Activated T-cell treated with anti-CD3 and anti-CD28 coated beads, Interleukin-2, amount 50 U/mL, for 1 hour (primary cell): ENCODE results near the gene DENND1A.
"Not testable (repeated sequence)": the region's sequence is repeated elsewhere in the genome, so short reads cannot be mapped to it uniquely, and the experiment has no call there.

ENCODE experiments used
- DNase-seq: peaks from one replicate; pipeline ENCODE4 v3.0.0-alpha.2; 2020

Gene DENND1A

GRCh38 chr9:123861086-123861755, 68.7 kb downstream of the DENND1A start:
- DNase-seq = no peak

GRCh38 chr9:123860603-123861002, 69.3 kb downstream of the DENND1A start:
- no peak for DNase-seq

- no peak for DNase-seq
Measured at GRCh38 chr9:123852403-123852802, 77.5 kb downstream of the DENND1A start.

- no peak for DNase-seq
Measured at GRCh38 chr9:123851851-123852250, 78.1 kb downstream of the DENND1A start.

- DNase-seq = no peak
Measured at GRCh38 chr9:123848447-123849085, 81.4 kb downstream of the DENND1A start.

- no peak for DNase-seq
Measured at GRCh38 chr9:123846966-123847365, 83.0 kb downstream of the DENND1A start.

- no peak for DNase-seq
Measured at GRCh38 chr9:123843703-123844102, 86.2 kb downstream of the DENND1A start.

GRCh38 chr9:123835821-123836220, 94.1 kb downstream of the DENND1A start:
- no peak for DNase-seq

GRCh38 chr9:123834889-123835562, 94.9 kb downstream of the DENND1A start:
- DNase-seq = no peak

- DNase-seq = no peak
Measured at GRCh38 chr9:123834218-123834888, 95.6 kb downstream of the DENND1A start.

GRCh38 chr9:123832858-123833650, 96.9 kb downstream of the DENND1A start:
- no peak for DNase-seq

GRCh38 chr9:123832176-123832575, 97.8 kb downstream of the DENND1A start:
- DNase-seq = no peak

- no peak for DNase-seq
Measured at GRCh38 chr9:123828449-123828848, 101.5 kb downstream of the DENND1A start.

- no peak for DNase-seq
Measured at GRCh38 chr9:123825342-123826060, 104.4 kb downstream of the DENND1A start.

GRCh38 chr9:123823194-123823947, 106.6 kb downstream of the DENND1A start:
- no peak for DNase-seq

GRCh38 chr9:123821619-123822018, 108.3 kb downstream of the DENND1A start:
- DNase-seq = no peak

- no peak for DNase-seq
Measured at GRCh38 chr9:123820139-123820538, 109.8 kb downstream of the DENND1A start.

GRCh38 chr9:123816817-123817472, 113.0 kb downstream of the DENND1A start:
- no peak for DNase-seq

- not testable (repeated sequence) for DNase-seq
Measured at GRCh38 chr9:123815856-123816255, 114.1 kb downstream of the DENND1A start.

- DNase-seq = no peak
Measured at GRCh38 chr9:123814496-123814895, 115.4 kb downstream of the DENND1A start.

GRCh38 chr9:123812984-123813383, 116.9 kb downstream of the DENND1A start:
- DNase-seq = no peak
